ENCODE data around the gene GRIK3.

DNA sequence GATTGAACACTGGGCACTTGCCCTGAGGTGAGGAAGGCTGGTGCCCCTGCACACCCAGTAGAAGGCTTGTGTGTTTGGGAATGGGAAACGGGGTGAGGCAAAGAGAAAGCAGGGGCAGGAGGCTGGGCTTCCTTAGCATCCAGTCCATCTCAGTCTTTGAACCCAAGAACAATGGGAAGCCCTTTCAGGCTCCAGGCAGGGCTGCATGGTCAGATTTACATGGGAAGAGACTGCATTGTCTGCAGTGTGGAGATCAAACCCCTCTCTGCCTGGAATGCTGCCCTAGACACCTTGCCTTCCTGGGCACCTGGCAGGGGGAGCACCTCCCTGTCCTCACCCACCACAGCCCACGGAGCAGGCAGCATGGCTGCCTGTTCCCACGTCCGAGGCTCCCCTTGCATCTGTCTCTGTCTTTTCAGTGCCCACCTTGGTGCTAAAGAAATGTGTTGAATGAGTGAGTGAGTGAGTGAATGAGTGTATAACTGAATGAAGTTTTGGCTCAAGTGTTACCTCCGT lies 268.5 kb downstream of the GRIK3 start:
- TF ChIP-seq, protein P1, sequence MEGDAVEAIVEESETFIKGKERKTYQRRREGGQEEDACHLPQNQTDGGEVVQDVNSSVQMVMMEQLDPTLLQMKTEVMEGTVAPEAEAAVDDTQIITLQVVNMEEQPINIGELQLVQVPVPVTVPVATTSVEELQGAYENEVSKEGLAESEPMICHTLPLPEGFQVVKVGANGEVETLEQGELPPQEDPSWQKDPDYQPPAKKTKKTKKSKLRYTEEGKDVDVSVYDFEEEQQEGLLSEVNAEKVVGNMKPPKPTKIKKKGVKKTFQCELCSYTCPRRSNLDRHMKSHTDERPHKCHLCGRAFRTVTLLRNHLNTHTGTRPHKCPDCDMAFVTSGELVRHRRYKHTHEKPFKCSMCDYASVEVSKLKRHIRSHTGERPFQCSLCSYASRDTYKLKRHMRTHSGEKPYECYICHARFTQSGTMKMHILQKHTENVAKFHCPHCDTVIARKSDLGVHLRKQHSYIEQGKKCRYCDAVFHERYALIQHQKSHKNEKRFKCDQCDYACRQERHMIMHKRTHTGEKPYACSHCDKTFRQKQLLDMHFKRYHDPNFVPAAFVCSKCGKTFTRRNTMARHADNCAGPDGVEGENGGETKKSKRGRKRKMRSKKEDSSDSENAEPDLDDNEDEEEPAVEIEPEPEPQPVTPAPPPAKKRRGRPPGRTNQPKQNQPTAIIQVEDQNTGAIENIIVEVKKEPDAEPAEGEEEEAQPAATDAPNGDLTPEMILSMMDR (IDR thresholded peaks at IDR 0.05; ENCODE audit: poor library complexity), result no peak
- TF ChIP-seq EZH2phosphoT487 (IDR thresholded peaks at IDR 0.05; ENCODE audit: low read depth, severe bottlenecking, unreplicated experiment) (no peak), EZH2 (IDR thresholded peaks at IDR 0.05; ENCODE audit: borderline replicate concordance) (no peak)
